GM12878 (cell line): ENCODE measurements around the gene PARP1. TPM values are rescaled to one million over a fixed set of nuclear protein-coding genes. Genes with fewer than 3 reads are reported as not detected.
A peak's percentile ranks its signal among the peaks of the same experiment; 100 is the strongest.

Source experiments
- ATAC-seq: fragments of 200-7000 bp; cut with Tn5 transposase; 3 replicates; pipeline ENCODE4 v1.9.1; 2020; ENCODE audit warnings: mild to moderate bottlenecking, moderate library complexity
- BruUV-seq: library from RNA; stranded (reverse); fragments of 400-500 nt; replicated peaks from 2 replicates; lab custom pipeline; 2021; lab: Mats Ljungman, UMichigan
- CTCF ChIA-PET: fragments of 300-600 bp; sonication (Branson Sonifier 250); formaldehyde crosslinking; extraction: SDS; loops from one replicate; lab custom pipeline; 2021; ENCODE audit warnings: inconsistent platforms; lab: Yijun Ruan, JAX
- POLR2A ChIA-PET: fragments of 350-600 bp; formaldehyde crosslinking; extraction: SDS; loops from one replicate; lab custom pipeline; 2021; ENCODE audit warnings: inconsistent platforms; lab: Charles Lee
- RAD21 ChIA-PET: fragments of 300-600 bp; sonication (Branson Sonifier 250); formaldehyde crosslinking; loops from one replicate; lab custom pipeline; 2023; ENCODE audit warnings: antibody characterized with exemption; ENCODE audit not compliant: unreplicated experiment; lab: Charles Lee
- SMC1A ChIA-PET: fragments of 300-600 bp; sonication (Branson Sonifier 250); formaldehyde crosslinking; loops from one replicate; lab custom pipeline; 2023; ENCODE audit not compliant: unreplicated experiment, uncharacterized antibody; lab: Charles Lee
- DNase-seq: peaks from one replicate; pipeline ENCODE4 v3.0.0-alpha.2; 2011; ENCODE audit warnings: low read depth, low spot score
- FAIRE-seq: peaks from 3 replicates; lab custom pipeline; 2011; peaks lifted over from hg19 to GRCh38; lab: Jason Lieb, UNC
- H2AFZ ChIP-seq: 2 replicates; pipeline ENCODE4 v1.6.0; 2011; ENCODE audit warnings: low read depth, low read length, control low read depth; ENCODE audit not compliant: control insufficient read depth
- H3K27ac ChIP-seq: 2 replicates; pipeline ENCODE4 v1.5.1; 2011; ENCODE audit warnings: control low read depth; ENCODE audit not compliant: control insufficient read depth, insufficient read depth
- H3K27me3 ChIP-seq, 2 experiments: replicated peaks in 1 of 2; 2 replicates each; pipeline versions ENCODE4 v1.6.0 to v1.6.1; 2011; ENCODE audit warnings: low read length in 1 of 2; ENCODE audit not compliant: control insufficient read depth in 2 of 2, insufficient read depth in 2 of 2
- H3K36me3 ChIP-seq, 2 experiments: 2 replicates each; pipeline ENCODE4 v1.5.1; 2011; ENCODE audit warnings: low read length in 1 of 2; ENCODE audit not compliant: control insufficient read depth in 2 of 2, insufficient read depth in 2 of 2
- H3K4me1 ChIP-seq: 2 replicates; pipeline ENCODE4 v1.6.1; 2011; ENCODE audit warnings: mild to moderate bottlenecking, low read length, moderate library complexity, mixed read lengths; ENCODE audit not compliant: control insufficient read depth, insufficient read depth
- H3K4me2 ChIP-seq: 2 replicates; pipeline ENCODE4 v1.6.0; 2011; ENCODE audit warnings: control low read depth; ENCODE audit not compliant: control insufficient read depth, insufficient read depth
- H3K4me3 ChIP-seq: fragments of 200-600 bp; sonication (generic); 2 replicates; pipeline ENCODE4 v1.5.1; 2016
- H3K79me2 ChIP-seq: 2 replicates; pipeline ENCODE4 v1.6.0; 2011; ENCODE audit warnings: low read length; ENCODE audit not compliant: control insufficient read depth, insufficient read depth
- H3K9ac ChIP-seq: 2 replicates; pipeline ENCODE4 v1.8.0; 2011; ENCODE audit warnings: low read length, control low read depth, mixed read lengths; ENCODE audit not compliant: control insufficient read depth, insufficient read depth
- H3K9me3 ChIP-seq: replicated peaks from 3 replicates; pipeline ENCODE4 v1.5.1; 2011; ENCODE audit warnings: mild to moderate bottlenecking, low read length; ENCODE audit not compliant: control insufficient read depth, insufficient read depth
- H4K20me1 ChIP-seq: 2 replicates; pipeline ENCODE4 v1.6.0; 2011; ENCODE audit not compliant: control insufficient read depth, insufficient read depth
- ASH2L ChIP-seq: fragments of 300-600, 200-600 bp; sonication (generic); IDR thresholded peaks from 2 replicates; pipeline ENCODE4 v1.6.1; 2017; ENCODE audit warnings: low read depth, mild to moderate bottlenecking, borderline replicate concordance
- ATF2 ChIP-seq: IDR thresholded peaks from 2 replicates; pipeline ENCODE4 v1.6.1; 2012; ENCODE audit warnings: low read length, inconsistent platforms
- BCL11A ChIP-seq: IDR thresholded peaks from 2 replicates; pipeline ENCODE4 v1.6.1; 2011; ENCODE audit warnings: low read depth, low read length
- CBFB ChIP-seq: IDR thresholded peaks from 2 replicates; pipeline ENCODE4 v1.6.1; 2016; ENCODE audit warnings: antibody characterized with exemption, low read depth
- CREB1 ChIP-seq: IDR thresholded peaks from 2 replicates; pipeline ENCODE4 v1.6.1; 2012; ENCODE audit warnings: low read depth, mild to moderate bottlenecking, inconsistent platforms
- EGR1 ChIP-seq, 2 experiments: IDR thresholded peaks; 1 replicate in 1 of 2; 2 replicates in 1 of 2; pipeline ENCODE4 v1.6.1; 2011 to 2012; ENCODE audit warnings: low read depth in 2 of 2, low read length in 2 of 2, borderline replicate concordance in 1 of 2, mild to moderate bottlenecking in 1 of 2, moderate library complexity in 1 of 2
- ESRRA ChIP-seq: IDR thresholded peaks from 2 replicates; pipeline ENCODE4 v1.6.1; 2012; ENCODE audit warnings: mild to moderate bottlenecking, low read length, improper control_type of control experiment
- ETV6 ChIP-seq, 2 experiments: fragments of 450-650 bp in 1 of 2; IDR thresholded peaks in 1 of 2; conservative IDR thresholded peaks in 1 of 2; 2 replicates each; pipeline ENCODE4 v1.6.1; 2014; ENCODE audit warnings: antibody characterized with exemption in 1 of 2, borderline replicate concordance in 1 of 2, low read depth in 1 of 2, mild to moderate bottlenecking in 1 of 2, moderate library complexity in 1 of 2
- HCFC1 ChIP-seq: fragments of 150-350 bp; IDR thresholded peaks from 2 replicates; pipeline ENCODE4 v1.6.1; 2014; ENCODE audit warnings: low read length
- IRF4 ChIP-seq: IDR thresholded peaks from 2 replicates; pipeline ENCODE4 v1.6.1; 2011; ENCODE audit warnings: low read depth, low read length
- MLLT1 ChIP-seq: fragments of 450-650 bp; IDR thresholded peaks from 2 replicates; pipeline ENCODE4 v1.6.1; 2016; ENCODE audit warnings: mild to moderate bottlenecking
- NFYA ChIP-seq: IDR thresholded peaks from 2 replicates; pipeline ENCODE4 v1.6.1; 2011; ENCODE audit warnings: low read depth, mild to moderate bottlenecking, low read length, improper control_type of control experiment, borderline replicate concordance
- NFYB ChIP-seq: IDR thresholded peaks from 2 replicates; pipeline ENCODE4 v1.6.1; 2011; ENCODE audit warnings: low read depth, mild to moderate bottlenecking, low read length, improper control_type of control experiment, moderate library complexity; ENCODE audit not compliant: insufficient read depth
- NR2C1 ChIP-seq: fragments of 450-650 bp; IDR thresholded peaks from 2 replicates; pipeline ENCODE4 v1.6.1; 2017; ENCODE audit warnings: antibody characterized with exemption, mild to moderate bottlenecking, moderate library complexity
- PML ChIP-seq: IDR thresholded peaks from 2 replicates; pipeline ENCODE4 v1.6.1; 2012; ENCODE audit warnings: low read length, inconsistent platforms
- POLR2A ChIP-seq: IDR thresholded peaks from 2 replicates; pipeline ENCODE4 v1.6.1; 2011; ENCODE audit warnings: low read depth, mild to moderate bottlenecking, low read length
- POU2F2 ChIP-seq: IDR thresholded peaks from 3 replicates; pipeline ENCODE4 v1.6.1; 2011; ENCODE audit warnings: low read depth, mild to moderate bottlenecking, low read length, borderline replicate concordance
- RCOR1 ChIP-seq: conservative IDR thresholded peaks from 2 replicates; pipeline ENCODE4 v1.6.1; 2012; ENCODE audit warnings: low read depth, low read length, improper control_type of control experiment
- SIN3A ChIP-seq: IDR thresholded peaks from 2 replicates; pipeline ENCODE4 v1.6.1; 2012; ENCODE audit warnings: low read depth, low read length, improper control_type of control experiment
- SRF ChIP-seq, 2 experiments: IDR thresholded peaks; 2 replicates each; pipeline ENCODE4 v1.6.1; 2011; ENCODE audit warnings: low read depth in 2 of 2, low read length in 2 of 2, mild to moderate bottlenecking in 1 of 2, moderate library complexity in 1 of 2
- SUPT20H ChIP-seq: IDR thresholded peaks from 2 replicates; pipeline ENCODE4 v1.6.1; 2011; ENCODE audit warnings: low read depth, mild to moderate bottlenecking, low read length, moderate library complexity, borderline replicate concordance; ENCODE audit not compliant: control insufficient read depth
- SUZ12 ChIP-seq: fragments of 200-600 bp; sonication (generic); IDR thresholded peaks from one replicate; pipeline ENCODE4 v1.6.1; 2018; ENCODE audit warnings: antibody characterized with exemption, mild to moderate bottlenecking; ENCODE audit not compliant: unreplicated experiment
- YY1 ChIP-seq: IDR thresholded peaks from 2 replicates; pipeline ENCODE4 v1.6.1; 2011; ENCODE audit warnings: low read depth, mild to moderate bottlenecking, low read length
- WGBS: methylation state at CpG from one replicate; pipeline ENCODE4 v1.1.6; 2016; ENCODE audit warnings: low lambda C conversion rate; ENCODE audit not compliant: insufficient replicate concordance, insufficient coverage; ENCODE audit errors: missing lambda C conversion rate; 5-methylcytosine and 5-hydroxymethylcytosine counted together
- in situ Hi-C: fragments of 300-500 bp; cut with MboI; formaldehyde crosslinking; loops from 9 replicates; pipeline ENCODE4 v1.14.3; 2018; ENCODE audit warnings: mixed read lengths
- intact Hi-C: fragments of 100-400 bp; cut with micrococcal nuclease; formaldehyde crosslinking; loops from one replicate; pipeline ENCODE4 v1.14.2; 2022; ENCODE audit not compliant: unreplicated experiment
- polyA plus RNA-seq, 11 experiments: library from polyadenylated mRNA; depleted of rRNA in 4 of 11; unstranded in 6 of 11; stranded (reverse) in 5 of 11; fragments of >200 nt; fragmentation: Nextera tagmentation in 4 of 11; fragmentation: Illumina TruSeq in 1 of 11; extraction: Ambion mirVana in 4 of 11; extraction: Trizol in 1 of 11; gene quantifications; 1 replicate in 1 of 11; 2 replicates in 10 of 11; pipeline versions ENCODE4 v1.2.1 to v1.2.3, GENCODE V29; 2011 to 2016; ENCODE audit warnings: inconsistent platforms in 2 of 11, missing spikeins in 2 of 11, low read depth in 1 of 11
- total RNA-seq, 4 experiments: library from RNA; depleted of rRNA in 3 of 4; stranded (reverse); fragments of >200 nt in 3 of 4; fragmentation: Illumina TruSeq in 1 of 4; extraction: Trizol in 1 of 4; gene quantifications; 2 replicates each; pipeline versions ENCODE4 v1.2.1 to v1.2.3, GENCODE V29; 2013 to 2021

The PARP1 gene
- total and polyA plus RNA-seq, 10 of the 15 experiments (the other 5 are each of a cell fraction or from before 2014, with no cell fraction given), result 113 to 287 (median 265) TPM

- H3K4me1 ChIP-seq, result peaks cover 18% of the 10 kb centered on the region
- peak overlapping the region; percentile 12 for H3K4me2 ChIP-seq
- in situ Hi-C loops, result no loop called here
- intact Hi-C loops, result no loop called here
- H3K79me2 ChIP-seq, result no peaks in the 10 kb centered on the region
- 14% methylated on average over 15 of the region's 18 CpGs for WGBS
- H3K4me3 ChIP-seq, result no peak overlapping the region
- H2AFZ ChIP-seq, result peak overlapping the region; percentile 72
- POLR2A ChIA-PET, result no interaction called here
- CTCF ChIA-PET, result interaction anchor here (1.1 kb wide), 1 partner anchor 259 kb away, joined by 4 read pairs; no protein-coding TSS in a partner anchor
- H3K27ac ChIP-seq, result peak overlapping the region; percentile 36
- no peaks in the 10 kb centered on the region for H3K36me3 ChIP-seq
- SMC1A ChIA-PET, result interaction anchor here (1.0 kb wide), 1 partner anchor 55 kb away, joined by 3 read pairs; no protein-coding TSS in a partner anchor
- BruUV-seq, result no TSS peak
- peak overlapping the region; percentile 32; the same call in 1 of the 2 replicates for H3K9ac ChIP-seq
- no peaks in the 10 kb centered on the region for H3K9me3 ChIP-seq
- no peaks in the 10 kb centered on the region for H4K20me1 ChIP-seq
- RAD21 ChIA-PET, result no interaction called here
- ATAC-seq (peak; percentile 15; the same call in 1 of the 3 replicates), DNase-seq (no peak), FAIRE-seq (peak; percentile 18)
- H3K27me3 ChIP-seq, result no peaks in the 10 kb centered on the region
- TF ChIP-seq POU2F2 (0 out of 3 replicates have a peak, but pooled peaks have one; percentile 22), ESRRA (no peak), EGR1 (IDR thresholded peaks at IDR 0.05; ENCODE audit: borderline replicate concordance in 1 of 2, low read depth in 2 of 2, low read length in 2 of 2) (peak; percentile 40 to 99), CREB1 (0 out of 2 replicates have a peak, but pooled peaks have one; percentile 5), PML (no peak), NFYB (no peak), IRF4 (no peak), SUPT20H (no peak), POLR2A (peak; percentile 55; the same call in 1 of the 2 replicates), YY1 (no peak), ATF2 (no peak; the same call in 1 of the 2 replicates), NFYA (no peak), MLLT1 (0 out of 2 replicates have a peak, but pooled peaks have one; percentile 22), BCL11A (no peak), SRF (IDR thresholded peaks at IDR 0.05; ENCODE audit: low read depth in 2 of 2, low read length in 2 of 2) (peak in 1 of 2 experiments; percentile 68; a peak in 1 of 4 replicates), ETV6 (conservative IDR thresholded peaks at IDR 0.05 in 1 of 2, IDR thresholded peaks at IDR 0.05 in 1 of 2; ENCODE audit: borderline replicate concordance in 1 of 2, low read depth in 1 of 2) (0 out of 4 replicates have a peak, but pooled peaks of 1 of the 2 experiments have one; percentile 18), NR2C1 (no peak), CBFB (no peak; the same call in 1 of the 2 replicates), SIN3A (no peak), HCFC1 (no peak), SUZ12 (no peak), ASH2L (0 out of 2 replicates have a peak, but pooled peaks have one; percentile 34), RCOR1 (no peak)
These were observed 57.9 kb downstream of the PARP1 start for GRCh38 chr1:226349801-226350518.
